HG03135 (cell line): Measurements from ENCODE around the gene LCMT1.
"Not testable (repeated sequence)": the region's sequence is repeated elsewhere in the genome, so short reads cannot be mapped to it uniquely, and the experiment has no call there.

Experiments
- ATAC-seq: cut with Tn5 transposase; IDR thresholded peaks from one replicate; pipeline ENCODE4 v1.9.1; 2021; ENCODE audit warnings: mild to moderate bottlenecking, moderate library complexity; ENCODE audit not compliant: unreplicated experiment

Gene LCMT1

DNA sequence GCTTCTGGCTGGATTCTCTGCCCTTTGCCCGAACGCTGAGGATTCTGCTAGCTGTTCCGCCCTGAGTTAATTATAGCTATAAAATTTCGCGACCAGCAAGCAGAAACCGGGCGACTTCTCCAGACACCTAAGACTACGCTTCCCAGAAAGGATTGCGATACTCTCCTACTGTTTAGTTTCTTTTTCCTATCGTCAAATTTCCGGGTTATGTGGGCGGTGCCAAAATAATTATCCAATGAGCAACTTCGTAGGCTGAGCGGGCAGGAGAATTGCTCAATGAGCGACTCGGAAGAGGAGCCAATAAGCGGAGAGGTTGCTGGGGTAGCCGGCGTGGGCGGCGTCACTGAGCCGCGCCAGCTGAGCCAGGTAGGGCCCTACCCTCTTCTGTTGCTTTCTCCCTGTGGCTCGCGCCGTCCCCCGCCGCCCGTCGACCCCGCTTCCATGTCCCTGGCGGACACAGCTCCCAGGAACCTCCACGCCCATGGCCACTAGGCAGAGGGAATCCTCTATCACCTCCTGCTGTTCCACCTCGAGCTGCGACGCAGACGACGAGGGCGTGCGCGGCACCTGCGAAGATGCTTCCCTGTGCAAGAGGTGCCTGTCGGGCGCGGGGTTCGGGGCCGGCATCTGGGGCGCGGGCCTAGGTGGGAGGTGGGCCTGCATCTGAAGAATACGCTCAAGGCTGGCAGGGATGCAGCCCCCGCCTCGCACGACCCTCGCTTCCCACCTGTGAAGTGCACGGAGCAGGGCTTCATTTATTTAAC, at the start of gene LCMT1:
TSS of gene LCMT1 (plus strand) at position 340 of the 764 bp plus-strand sequence. CDS start at position 482, 142 bp downstream.
- peak; percentile 90 for ATAC-seq

DNA sequence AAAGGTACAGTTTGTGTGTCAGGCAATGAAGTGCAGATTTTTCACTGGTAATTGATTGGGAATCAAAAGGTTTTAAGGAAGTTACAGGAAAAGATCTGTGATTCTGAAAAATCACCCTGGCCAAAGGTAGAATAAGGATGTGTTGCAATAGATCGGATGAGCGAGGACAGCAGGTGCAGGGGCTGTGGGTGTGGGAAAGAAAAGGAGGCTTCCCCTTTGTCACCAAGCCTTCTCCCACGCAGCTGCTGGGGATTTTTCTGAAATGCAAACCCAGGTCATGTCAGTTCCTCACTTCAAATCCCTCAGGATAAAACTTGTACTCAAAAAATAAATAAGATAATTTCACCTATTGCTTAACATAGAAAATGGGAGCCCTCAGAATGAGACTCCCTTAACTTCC, 48.4 kb upstream of the LCMT1 start:
- ATAC-seq: no peak

DNA sequence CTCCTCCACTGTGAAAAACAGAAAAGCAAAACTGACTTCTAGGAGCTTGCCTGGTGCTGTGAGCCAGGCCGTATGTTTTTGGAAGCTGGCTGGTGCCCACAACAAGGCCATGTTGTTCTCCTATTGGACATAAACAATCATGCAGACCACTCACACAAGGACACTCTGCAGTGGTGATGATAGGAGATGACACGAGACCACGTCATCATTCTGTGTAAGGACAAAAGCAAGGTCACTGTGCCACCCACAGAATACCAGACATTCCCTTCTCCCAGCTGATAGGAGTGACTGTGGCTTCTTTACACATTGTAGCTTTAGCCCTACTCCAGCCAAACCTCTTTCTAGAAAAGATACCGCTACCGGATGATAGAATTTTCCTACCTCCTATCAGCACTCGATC, 47.7 kb upstream of the LCMT1 start:
- ATAC-seq: no peak

DNA sequence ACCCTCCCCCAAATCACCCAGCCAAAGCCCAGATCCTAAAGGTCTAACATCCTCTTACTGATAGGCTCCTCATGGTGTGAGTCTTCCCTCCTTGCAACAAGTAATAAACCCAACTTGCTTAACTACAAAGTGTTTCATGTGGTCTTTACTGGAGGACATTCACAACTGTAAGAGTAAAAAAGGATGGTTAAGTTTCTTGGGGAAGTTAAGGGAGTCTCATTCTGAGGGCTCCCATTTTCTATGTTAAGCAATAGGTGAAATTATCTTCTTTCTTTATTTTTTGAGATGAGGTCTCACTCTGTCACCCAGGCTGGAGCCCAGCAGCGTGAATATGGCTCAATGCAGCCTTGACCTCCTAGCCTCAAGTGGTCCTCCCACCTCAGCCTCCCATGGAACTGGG, 47.3 kb upstream of the LCMT1 start:
- not testable (repeated sequence) for ATAC-seq

DNA sequence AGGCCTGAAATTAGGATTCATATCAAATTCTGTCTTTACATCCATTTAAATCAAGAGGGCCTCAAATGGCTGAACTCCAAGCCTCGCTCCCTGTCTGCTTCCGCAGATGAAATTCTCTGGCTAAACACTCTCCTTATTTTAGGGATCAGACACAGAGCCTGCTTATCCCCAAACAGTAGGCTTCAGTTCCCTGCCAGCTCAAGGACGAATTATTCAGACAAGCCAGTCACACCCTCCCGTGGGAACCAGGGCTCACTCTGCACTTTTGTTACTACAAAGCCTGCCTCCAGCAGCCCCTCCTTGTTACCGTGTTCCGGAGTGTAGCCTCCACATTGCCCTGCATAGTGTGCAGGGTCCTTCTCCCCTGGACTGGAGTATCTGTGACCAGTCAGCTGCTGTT, 46.6 kb upstream of the LCMT1 start:
- no peak for ATAC-seq

DNA sequence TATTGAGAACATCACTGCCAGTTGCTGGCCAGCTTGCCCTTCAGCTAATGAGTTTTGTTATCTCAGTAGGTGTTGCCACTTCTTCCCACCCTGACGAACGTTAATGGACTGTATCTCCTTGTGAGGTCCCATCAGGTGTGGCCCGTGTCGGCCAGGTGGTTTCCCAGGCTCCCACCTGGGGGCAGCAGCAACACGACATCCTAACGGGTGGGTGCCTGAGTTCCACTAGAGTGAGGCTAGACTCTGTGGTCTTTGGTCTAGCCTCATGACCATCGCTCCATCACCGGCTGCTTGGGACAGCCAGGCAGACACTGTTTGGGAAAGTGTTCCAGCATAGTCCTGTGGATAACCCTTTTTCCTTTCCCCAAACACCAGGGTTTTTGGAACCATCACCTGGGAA, 45.6 kb upstream of the LCMT1 start:
- ATAC-seq: no peak

DNA sequence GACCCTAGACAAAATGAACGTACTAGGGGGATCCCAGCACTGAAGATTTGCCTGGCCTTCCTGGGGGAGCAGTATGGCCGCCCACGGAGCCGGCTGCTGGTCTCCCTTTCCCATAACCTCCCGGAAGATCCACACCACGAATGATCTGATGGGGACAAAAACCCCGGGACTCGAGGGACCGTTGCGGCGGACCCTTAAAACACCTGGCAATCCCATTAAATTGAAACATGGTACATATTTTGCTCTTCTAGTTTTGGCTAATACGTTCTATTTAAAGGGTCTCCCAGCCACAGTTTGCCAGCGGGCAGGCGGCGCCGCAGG, 45.2 kb upstream of the LCMT1 start:
- ATAC-seq: no peak

DNA sequence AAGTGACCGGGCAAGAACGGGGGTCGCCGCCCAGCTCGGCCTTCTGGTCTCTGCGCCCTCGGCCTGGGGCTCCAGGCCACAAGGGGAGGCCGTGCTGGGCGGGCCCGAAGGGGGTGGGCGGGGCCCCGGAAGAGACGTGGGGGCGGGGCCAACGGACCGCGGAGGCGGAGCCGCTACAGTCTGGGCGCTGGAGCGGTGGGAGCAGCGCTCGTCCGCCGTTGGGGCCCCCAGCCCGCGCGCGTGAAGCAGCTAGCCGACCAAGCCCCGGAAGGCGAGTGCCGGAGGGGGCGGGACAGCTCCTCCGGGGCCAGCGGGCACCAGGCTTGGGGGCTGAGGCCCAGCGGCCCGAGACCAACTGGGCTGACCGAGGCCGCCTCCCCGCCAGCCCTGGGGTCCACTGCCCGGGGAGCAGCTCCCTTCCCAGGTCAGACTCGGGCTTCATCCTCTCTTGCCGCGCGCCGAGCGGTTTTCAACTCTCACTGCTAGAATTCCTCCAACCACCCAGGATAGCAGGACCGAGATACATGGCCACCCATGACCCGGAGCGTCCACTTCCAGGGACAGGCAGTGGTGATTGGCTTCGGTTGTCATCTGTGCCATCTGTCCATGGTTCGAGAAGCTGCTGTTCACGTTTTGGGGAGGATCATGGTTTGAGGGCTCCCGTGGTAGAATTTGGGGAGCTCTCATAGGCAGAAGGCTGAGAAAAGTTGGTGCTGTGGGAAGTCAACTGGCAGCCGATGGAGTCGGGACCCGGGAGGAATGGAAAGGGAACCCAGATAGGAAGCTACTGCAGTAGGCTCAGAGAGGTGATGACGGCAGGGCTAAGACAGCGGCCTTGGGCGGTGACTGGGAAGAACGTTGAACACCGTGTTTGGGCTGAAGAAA, 44.6 kb upstream of the LCMT1 start:
- ATAC-seq: peak; percentile 87

DNA sequence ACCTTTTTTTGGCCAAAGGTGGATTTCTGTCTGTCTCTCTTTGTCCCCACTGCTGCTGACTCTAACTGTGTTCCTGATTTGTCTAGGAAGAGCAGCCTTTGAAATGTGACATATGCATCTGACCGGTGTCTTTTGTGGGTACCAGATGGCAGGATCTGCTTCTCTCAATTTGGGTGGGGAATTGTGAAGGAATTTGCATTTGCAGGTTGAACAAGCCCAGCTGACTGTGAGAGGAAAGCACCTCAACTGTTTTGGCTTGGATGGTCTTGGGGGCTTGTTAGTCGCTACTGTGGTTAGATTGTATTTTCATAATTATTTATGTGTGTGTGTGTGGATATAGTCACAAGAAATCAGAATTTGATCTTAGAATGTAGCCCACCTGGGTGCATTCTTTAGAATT, 37.7 kb upstream of the LCMT1 start:
- no peak for ATAC-seq

DNA sequence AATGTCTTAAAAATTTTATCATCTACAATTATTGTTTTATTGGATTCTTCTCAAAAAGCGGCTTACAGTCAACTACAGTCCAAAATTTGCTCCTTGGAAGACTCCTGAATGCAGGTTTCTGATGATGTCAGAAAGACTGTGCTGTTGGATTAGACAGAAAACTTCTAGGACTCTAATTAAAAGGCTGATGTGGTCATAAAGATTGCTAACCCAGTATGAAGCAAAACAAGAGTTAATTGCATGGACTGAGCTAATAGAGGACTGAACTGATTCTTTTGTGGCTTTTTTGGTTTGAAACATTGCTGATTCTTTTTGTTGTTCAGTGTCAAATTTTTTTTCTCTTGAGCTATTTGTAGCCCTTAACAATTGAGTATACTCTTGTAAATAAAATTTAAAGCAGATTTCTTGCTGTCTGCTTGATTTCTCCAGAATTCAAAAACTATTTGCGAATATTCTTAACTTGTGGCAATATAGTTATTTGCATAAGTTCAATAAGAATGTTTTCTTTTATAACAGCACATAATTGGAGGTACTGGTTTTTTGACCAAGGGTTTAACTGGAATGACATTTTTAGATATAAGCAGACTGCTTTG, 33.1 kb upstream of the LCMT1 start:
- no peak for ATAC-seq

DNA sequence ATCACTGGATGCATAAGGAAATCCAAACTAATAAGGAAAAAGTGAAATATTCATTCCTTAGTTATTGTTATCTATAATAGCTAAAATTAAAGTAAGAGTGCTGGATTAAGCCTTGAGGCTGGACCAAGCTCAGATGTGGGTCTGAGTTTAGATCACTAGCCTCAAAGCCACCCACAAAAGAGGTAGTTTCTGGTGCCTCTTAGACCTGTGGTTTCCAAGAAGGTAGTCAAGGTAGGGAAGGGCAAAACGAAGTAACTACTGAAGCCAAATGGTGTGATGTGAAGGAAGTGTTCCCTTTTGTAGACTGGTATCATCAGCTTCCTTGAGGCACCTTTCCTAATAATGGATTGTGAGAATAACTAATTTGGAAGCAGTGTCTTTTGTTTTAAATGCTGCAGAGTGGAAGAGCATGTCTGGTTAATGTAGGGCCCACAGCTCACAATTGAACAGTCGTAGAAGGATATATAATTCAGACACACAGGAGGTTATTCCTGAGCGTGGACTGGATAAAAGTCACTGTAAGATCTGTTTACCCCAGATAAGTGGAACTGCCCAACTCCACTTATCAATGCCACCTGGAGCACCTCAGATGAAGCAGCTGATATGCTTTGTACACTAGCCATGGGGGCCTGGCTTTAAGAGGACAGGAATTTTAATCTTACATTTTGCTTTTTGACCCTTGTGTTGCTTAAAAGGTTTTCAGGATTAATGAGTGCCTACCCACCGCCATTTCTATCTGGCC, 31.7 kb upstream of the LCMT1 start:
- no peak for ATAC-seq

DNA sequence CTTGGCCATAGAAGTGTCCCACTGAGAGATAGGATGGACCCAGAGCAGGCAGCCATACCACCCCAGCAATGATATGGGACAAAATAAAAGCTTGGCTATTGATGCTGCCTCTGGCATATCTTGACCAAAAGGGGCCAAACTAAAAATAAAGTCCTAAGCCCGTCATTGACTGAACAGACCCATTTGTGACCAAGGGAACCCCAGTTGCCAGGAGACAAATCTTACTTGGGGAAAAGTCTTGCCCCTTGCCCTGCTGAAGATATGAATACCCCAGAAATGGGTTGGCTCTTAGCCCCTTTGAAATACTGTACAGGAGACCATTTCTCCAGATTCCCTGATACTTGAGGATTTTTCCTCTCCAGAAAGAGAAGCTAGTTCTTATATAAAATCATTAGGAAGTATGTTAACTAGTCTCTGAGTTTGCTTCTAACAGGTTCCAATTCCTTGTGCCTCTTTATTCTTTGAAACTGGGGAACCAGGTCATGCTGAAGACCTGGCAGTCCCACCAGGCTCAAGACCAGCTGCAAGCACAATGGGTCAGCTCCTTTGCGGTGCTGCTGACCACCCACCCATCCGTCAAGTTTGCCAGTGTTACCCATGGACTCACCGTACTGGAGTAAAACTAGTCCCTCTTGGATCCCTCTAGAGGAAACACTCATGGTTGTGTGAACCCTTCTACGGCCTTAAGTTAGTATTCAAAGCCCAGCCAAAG, 31.0 kb upstream of the LCMT1 start:
- no peak for ATAC-seq

DNA sequence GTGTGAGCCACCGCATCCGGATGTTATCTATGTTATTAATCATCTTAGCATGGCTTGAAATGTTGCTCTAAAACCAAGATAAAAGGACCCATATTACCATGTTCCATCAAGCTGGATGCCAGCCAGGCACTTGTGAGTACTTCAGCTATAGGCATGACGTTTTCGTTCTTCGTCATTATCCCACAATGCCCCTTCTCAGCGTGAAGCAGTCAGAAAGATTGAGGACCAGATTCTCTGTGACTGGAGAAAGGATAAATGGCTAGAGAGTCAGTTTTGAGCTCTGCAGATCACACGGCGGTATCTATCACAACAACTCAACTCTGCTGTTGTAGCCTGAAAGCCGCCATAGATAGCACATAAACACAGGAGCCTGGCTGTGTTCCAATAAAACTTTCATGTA, 29.8 kb upstream of the LCMT1 start:
- ATAC-seq: no peak

DNA sequence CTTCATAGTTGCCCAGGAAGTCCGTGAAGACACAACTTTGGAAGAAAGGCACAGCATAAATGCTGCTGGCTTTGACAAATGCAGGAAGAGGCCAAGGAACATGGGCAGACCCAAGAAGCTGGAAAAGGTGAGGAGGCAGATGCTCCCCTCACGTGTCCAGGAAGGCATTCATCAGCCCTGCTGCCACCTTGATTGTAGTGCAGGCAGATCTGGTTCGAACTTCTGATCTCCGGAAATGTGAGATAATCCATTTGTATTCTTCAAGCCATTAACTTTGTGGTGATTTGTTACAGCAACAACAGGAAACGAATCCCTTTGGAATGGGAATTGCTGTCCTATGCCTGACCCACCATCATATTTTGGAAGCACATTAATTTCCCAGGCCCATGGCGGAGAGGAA, 28.5 kb upstream of the LCMT1 start:
- ATAC-seq: no peak

DNA sequence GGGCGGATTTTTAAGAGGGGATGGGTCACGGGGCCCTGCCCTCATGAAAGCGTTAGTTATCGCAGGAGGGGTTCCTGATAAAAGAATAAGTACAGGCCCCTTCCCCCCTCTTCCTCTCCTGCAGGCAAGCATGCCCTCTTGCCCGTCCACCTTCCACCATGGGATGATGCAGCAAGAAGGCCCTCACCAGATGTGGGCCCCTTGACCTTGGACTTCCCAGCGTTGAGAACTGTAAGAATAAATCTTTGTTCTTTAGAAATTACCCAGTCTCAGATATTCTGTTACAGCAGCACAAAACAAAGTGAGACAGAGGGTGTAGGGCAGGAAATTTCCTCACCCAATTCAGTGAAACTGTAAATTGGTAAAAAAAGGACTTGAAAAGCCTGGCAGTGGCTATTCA, 27.8 kb upstream of the LCMT1 start:
- ATAC-seq: no peak

DNA sequence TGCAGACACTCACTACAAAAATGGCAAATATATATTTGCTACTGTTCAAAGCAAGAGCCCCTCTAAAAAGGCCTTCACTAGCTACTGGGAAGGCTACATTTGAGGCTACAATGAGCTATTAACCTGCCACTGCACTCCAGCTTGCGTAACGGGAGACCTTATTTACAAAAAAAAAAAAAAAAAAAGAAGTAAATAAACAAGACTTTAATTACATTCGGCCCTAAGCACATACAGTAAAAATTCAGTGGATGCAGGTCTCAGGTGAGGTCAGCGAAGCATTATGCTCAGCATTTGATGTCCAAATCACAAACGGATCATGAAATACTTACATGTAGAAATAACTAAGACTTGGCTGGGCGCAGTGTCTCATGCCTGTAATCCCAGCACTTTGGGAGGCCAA, 26.7 kb upstream of the LCMT1 start:
- no peak for ATAC-seq

DNA sequence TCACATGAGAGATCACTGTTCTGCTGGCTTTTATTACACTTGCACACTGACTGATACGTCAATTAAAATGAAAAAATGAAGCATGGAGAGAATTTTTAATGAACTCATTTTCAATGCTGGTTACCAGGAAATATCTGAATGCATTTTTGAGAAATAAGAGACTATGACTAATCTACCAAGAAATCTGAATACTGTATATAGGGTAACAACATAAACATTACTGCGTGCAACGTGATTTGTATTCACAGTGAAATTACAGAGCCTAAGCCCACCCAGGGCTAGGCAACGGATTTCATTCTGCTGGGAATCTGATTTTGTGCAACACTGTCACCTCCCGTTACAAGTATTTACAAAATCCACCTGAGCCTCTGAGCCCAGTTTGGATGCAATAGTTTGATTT, 23.8 kb upstream of the LCMT1 start:
- no peak for ATAC-seq

DNA sequence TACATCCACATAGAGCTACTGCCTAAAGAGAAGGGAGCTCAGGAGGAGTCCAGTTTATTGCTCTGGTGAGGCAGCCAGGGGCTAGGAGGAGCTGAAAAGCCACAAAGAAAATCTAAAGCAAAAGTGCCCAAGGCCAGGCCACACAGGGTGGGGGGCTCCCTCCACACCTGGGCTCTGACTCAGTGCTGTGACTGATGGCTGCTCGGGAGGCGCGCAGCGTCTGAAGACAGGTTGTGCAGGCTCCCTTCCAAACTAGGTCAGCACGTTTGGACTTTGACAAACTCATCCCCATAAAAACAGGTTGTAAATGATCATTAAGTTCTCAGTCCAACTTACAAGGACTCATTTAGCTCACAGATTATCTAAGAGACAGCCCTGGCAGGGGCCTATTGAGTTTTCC, 22.2 kb upstream of the LCMT1 start:
- no peak for ATAC-seq

DNA sequence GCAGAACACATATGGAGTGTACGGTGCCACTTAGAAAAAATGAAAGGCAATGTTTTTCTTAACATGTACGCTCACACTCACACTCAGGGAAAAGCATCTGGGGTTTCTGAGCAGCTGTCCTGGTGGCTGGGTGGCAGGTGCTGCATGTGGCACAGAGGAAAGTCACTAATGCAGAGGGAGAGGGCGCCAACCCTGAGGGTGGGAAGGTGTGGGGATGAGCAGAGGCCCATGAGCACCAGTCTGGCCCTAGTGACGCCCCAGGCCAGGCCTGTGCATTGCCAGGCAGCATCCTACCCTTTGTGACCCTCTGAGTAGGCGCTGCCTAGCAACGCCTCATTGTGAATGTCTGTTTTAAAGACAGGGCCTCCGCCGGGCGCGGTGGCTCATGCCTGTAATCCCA, 19.1 kb upstream of the LCMT1 start:
- ATAC-seq: no peak

DNA sequence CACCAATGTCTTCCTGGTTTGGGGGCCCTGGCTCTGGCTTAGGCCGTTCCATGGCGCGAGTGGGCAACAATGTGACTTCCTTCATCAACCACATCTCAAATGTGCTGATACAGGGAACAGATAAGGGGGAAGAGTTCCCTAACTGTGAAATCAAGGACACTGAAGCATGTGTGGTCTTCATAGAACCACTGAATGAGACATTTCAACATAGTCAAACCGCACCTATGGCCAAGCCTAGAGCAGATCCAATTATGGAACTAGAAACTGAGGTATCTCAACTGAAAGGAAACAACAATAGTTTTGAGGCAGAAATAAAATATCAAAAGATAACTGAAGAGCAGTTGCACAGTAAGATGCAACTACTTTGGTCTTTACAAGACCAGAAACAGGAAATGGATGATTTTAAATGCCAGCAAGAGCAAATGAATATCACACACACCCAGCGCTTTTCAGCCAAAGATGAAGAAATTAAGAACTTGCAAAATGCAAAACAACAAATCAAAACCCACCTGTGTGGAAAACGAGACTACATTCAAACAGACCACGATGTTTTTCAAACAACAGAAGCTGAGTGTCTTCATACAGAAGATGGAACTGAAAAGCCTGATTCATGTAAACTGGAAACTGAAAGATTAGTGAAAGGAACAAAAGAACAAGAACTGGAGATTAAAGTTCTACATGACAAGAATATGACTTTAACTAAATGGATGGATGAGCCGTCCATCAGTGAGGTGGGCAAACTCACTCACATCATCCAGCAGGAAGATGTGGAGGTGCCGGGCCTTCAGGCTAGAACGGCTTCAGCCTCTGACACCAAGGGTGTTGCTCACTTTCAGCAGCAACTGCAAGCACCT, 18.1 kb upstream of the LCMT1 start:
- peak; percentile 53 for ATAC-seq
